Colonic mucosa (tissue), 4 donors: ENCODE data around the gene SMIM30. TPM values are rescaled to one million over a fixed set of nuclear protein-coding genes. Genes with fewer than 3 reads are reported as not detected.
"Not testable (repeated sequence)": the region's sequence is repeated elsewhere in the genome, so short reads cannot be mapped to it uniquely, and the experiment has no call there.

Experiments
- DNase-seq: peaks from one replicate; pipeline ENCODE4 v3.0.0-alpha.2; 2020
- H3K27ac ChIP-seq: fragments of 200-600 bp; one replicate; pipeline ENCODE4 v1.8.0; 2021
- H3K27me3 ChIP-seq: fragments of 200-600 bp; one replicate; pipeline ENCODE4 v1.8.0; 2021
- H3K36me3 ChIP-seq: fragments of 200-600 bp; one replicate; pipeline ENCODE4 v1.8.0; 2021
- H3K4me1 ChIP-seq: fragments of 200-600 bp; one replicate; pipeline ENCODE4 v1.8.0; 2021; ENCODE audit warnings: mild to moderate bottlenecking
- H3K4me3 ChIP-seq: fragments of 200-600 bp; one replicate; pipeline ENCODE4 v1.8.0; 2021
- H3K9ac ChIP-seq, 2 donors: one replicate each; pipeline ENCODE4 v1.7.0; 2013; ENCODE audit warnings: control low read depth in 2 of 2, low read depth in 2 of 2, low read length in 2 of 2
- H3K9me3 ChIP-seq: fragments of 200-600 bp; one replicate; pipeline ENCODE4 v1.8.0; 2021
- intact Hi-C: fragments of 100-400 bp; cut with DNase I; formaldehyde crosslinking; loops from one replicate; pipeline ENCODE4 v1.14.1; 2022
- total RNA-seq, 2 donors: library from RNA; stranded (reverse); fragmentation: NEBNext Ultra II Directional in 1 of 2; extraction: Animal tissue kit (Norgen Biotek cat#: 25700) in 1 of 2; gene quantifications; one replicate each; pipeline ENCODE4 v1.2.1, GENCODE V29; 2021
- TF ChIP-seq, protein P1 (sequence below): fragments of 200-600 bp; IDR thresholded peaks from one replicate; pipeline ENCODE4 v1.8.0; 2022; ENCODE audit warnings: antibody characterized with exemption, mild to moderate bottlenecking
- donor health status: healthy.
- donor health status: DM: no; HTN: no; CAD: no.
- donor health status: DM: no; HTN: no; CAD: no.

SMIM30 gene, protein sequence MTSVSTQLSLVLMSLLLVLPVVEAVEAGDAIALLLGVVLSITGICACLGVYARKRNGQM
- total RNA-seq, result 10 to 100 TPM; 24.5 to 29.1 TPM

DNA sequence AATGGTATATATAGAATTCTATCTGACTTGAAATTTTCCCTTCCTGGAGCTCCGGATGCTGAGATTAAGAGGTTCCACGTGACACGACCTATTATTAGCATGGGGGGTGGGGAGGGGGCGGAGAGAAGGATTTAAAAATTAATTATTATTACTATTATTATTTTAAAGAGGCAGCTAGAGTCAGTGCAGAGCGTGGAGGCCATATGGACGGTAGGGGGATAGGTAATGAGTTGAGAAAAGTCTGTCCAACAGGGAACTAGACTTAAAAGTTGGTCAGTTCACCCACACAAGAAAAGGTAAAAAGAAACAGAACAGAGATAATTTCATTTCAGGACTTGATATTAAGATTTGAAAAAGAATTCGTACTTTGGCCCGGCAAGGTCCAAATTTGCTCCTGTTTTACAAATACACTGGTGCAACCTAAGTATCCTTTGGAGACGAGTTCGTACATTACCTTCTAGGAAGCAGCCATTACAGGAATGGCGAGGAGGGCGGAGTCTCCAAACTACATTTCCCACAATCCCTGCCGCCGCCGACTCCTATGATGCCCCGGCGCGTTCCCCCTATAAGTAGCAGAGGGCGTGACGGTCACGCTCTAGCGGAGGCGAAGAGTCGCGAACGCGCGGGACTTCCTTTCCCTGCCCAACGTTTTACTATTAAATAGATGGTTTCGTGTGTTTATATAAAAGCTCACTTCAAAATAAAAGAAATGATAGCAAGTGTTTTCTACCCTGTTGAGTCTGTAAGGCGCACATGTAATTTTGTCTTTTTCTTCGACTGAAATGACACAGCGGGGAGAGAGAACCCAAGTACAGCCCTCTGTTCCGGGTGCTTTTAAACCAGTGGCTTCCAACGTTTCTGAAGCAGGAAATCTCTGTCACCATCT is at the start of gene SMIM30:
SMIM30 (minus strand) TSS at position 481 of the 886 bp plus-strand sequence. CDS start 976 bp downstream, outside the sequence.
- TF ChIP-seq, protein P1, sequence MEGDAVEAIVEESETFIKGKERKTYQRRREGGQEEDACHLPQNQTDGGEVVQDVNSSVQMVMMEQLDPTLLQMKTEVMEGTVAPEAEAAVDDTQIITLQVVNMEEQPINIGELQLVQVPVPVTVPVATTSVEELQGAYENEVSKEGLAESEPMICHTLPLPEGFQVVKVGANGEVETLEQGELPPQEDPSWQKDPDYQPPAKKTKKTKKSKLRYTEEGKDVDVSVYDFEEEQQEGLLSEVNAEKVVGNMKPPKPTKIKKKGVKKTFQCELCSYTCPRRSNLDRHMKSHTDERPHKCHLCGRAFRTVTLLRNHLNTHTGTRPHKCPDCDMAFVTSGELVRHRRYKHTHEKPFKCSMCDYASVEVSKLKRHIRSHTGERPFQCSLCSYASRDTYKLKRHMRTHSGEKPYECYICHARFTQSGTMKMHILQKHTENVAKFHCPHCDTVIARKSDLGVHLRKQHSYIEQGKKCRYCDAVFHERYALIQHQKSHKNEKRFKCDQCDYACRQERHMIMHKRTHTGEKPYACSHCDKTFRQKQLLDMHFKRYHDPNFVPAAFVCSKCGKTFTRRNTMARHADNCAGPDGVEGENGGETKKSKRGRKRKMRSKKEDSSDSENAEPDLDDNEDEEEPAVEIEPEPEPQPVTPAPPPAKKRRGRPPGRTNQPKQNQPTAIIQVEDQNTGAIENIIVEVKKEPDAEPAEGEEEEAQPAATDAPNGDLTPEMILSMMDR, result no peak
- Histone ChIP-seq H3K9ac (peak within 1 kb of the TSS in 1 of 2 donors; percentile 3), H3K27ac (peak within 1 kb of the TSS; percentile 15), H3K9me3 (no peaks in the 10 kb centered on the region), H3K27me3 (no peaks in the 10 kb centered on the region), H3K36me3 (no peaks in the 10 kb centered on the region), H3K4me1 (no peaks in the 10 kb centered on the region), H3K4me3 (peak within 1 kb of the TSS; percentile 58)
- DNase-seq, result peak; percentile 93
- intact Hi-C loops, result no loop called here

DNA sequence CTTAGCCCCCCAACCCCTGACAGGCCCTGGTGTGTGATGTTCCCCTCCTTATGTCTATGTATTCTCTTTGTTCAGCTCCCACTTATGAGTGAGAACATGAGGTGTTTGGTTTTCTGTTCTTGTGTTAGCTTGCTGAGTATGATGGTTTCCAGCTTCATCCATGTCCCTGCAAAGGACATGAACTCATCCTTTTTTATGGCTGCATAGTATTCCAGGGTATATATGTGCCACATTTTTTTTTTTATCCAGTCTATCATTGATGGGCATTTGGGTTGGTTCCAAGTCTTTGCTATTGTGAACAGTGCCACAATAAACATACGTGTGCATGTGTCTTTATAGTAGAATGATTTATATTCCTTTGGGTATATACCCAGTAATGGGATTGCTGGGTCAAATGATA is 47.8 kb upstream of the SMIM30 start:
- H3K4me3 ChIP-seq, intact Hi-C loops, H3K9ac ChIP-seq, H3K36me3 ChIP-seq, H3K9me3 ChIP-seq, DNase-seq, H3K27me3 ChIP-seq, H3K4me1 ChIP-seq, H3K27ac ChIP-seq: not testable (repeated sequence)

DNA sequence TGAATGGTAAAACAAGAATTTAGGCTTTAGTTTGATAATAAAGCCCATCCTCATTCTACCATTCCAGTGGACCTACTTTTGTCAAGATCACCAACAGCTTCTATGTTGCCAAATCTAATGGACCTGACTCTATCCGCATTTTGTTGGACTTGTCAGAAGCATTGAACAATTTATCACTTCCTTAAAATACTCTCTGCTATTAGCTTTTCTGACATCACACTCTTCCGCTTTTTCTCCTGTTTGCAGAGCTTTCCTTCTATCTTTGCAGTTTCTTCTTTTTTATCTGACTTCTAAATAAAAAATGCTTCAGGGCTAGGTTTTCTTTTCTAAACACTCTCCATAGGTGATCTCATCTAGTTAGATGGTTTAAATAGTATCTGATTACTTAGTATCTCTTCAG is 42.7 kb upstream of the SMIM30 start:
- DNase-seq, result no peak
- intact Hi-C loops, result loop anchor here (5.0 kb wide), 1 partner anchor 261 kb away; no protein-coding TSS in a partner anchor
- Histone ChIP-seq H3K36me3 (no peaks in the 10 kb centered on the region), H3K4me1 (no peaks in the 10 kb centered on the region), H3K27me3 (no peaks in the 10 kb centered on the region), H3K9me3 (no peaks in the 10 kb centered on the region), H3K9ac (no peak overlapping the region), H3K4me3 (no peak overlapping the region), H3K27ac (no peak overlapping the region)
- TF ChIP-seq, protein P1, result no peak

DNA sequence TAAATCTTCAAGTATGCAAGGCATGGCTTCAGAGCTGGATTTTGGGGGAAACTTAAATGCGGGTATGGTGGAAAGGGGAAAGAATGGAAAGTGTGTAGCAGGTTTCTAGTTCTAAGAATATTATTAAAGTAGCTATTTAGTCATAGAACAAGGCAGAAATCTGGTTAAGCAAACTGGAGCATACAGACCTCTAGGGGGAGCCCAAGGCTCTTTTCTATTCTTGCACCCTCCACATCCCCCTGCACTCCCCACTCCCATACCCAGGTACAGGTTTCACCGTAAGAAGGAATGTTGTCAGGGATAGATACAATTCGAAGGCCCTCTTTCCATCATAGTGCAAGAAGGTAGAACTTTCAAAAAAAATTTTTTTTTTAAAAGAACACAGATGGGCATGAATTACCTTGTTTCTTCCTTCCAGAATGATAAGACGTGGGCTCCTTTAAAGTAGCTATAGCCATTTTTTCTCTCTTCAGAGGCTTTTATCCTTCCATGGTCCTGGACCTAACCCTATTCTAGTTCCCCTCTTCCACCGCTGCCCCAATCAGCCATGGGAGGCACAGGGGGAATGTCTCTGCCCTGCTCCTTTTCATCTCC is 41.5 kb upstream of the SMIM30 start:
- H3K9ac ChIP-seq, result no peak overlapping the region
- DNase-seq, result no peak
- H3K4me1 ChIP-seq, result no peaks in the 10 kb centered on the region
- H3K4me3 ChIP-seq, result no peak overlapping the region
- no peaks in the 10 kb centered on the region for H3K9me3 ChIP-seq
- TF ChIP-seq, protein P1, result peak; percentile 49
- H3K27ac ChIP-seq, result no peak overlapping the region
- H3K36me3 ChIP-seq, result no peaks in the 10 kb centered on the region
- intact Hi-C loops, result loop anchor here (5.0 to 10.0 kb wide), 2 partner anchors 55 to 262 kb away; no protein-coding TSS in a partner anchor
- no peaks in the 10 kb centered on the region for H3K27me3 ChIP-seq

DNA sequence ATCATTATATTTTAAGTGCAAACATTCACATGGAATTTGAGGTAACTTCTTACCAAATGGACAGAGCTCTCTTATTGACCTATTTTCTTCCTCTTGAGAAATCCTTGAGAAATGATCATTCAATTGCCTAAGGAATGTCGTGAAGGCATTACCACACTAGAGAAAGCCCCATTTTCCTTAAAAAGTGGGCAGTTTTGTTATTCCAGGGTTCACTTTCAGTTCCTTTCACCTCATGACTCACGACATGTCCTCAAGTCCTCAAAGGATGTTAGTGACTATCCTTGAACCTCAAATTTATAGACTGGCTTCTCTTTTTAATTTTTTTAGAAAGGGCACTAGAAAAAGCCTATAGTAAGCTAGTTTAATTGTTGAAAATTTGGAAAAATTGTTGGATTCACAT is 40.4 kb upstream of the SMIM30 start:
- Histone ChIP-seq H3K4me3 (no peak overlapping the region), H3K36me3 (no peaks in the 10 kb centered on the region), H3K27me3 (no peaks in the 10 kb centered on the region), H3K9ac (no peak overlapping the region), H3K4me1 (no peaks in the 10 kb centered on the region), H3K27ac (no peak overlapping the region), H3K9me3 (no peaks in the 10 kb centered on the region)
- DNase-seq, result no peak
- intact Hi-C loops, result loop anchor here (10.0 kb wide), 1 partner anchor 56 kb away; no protein-coding TSS in a partner anchor
- TF ChIP-seq, protein P1, result no peak
